ENCODE data around the gene AHCYL1. TPM values are rescaled to one million over a fixed set of nuclear protein-coding genes. Genes with fewer than 3 reads are reported as not detected.
A peak's percentile ranks its signal among the peaks of the same experiment; 100 is the strongest.

AHCYL1 gene
- total and polyA plus RNA-seq, 4 donors = 24.9 to 40.7 (median 30.3) TPM

DNA sequence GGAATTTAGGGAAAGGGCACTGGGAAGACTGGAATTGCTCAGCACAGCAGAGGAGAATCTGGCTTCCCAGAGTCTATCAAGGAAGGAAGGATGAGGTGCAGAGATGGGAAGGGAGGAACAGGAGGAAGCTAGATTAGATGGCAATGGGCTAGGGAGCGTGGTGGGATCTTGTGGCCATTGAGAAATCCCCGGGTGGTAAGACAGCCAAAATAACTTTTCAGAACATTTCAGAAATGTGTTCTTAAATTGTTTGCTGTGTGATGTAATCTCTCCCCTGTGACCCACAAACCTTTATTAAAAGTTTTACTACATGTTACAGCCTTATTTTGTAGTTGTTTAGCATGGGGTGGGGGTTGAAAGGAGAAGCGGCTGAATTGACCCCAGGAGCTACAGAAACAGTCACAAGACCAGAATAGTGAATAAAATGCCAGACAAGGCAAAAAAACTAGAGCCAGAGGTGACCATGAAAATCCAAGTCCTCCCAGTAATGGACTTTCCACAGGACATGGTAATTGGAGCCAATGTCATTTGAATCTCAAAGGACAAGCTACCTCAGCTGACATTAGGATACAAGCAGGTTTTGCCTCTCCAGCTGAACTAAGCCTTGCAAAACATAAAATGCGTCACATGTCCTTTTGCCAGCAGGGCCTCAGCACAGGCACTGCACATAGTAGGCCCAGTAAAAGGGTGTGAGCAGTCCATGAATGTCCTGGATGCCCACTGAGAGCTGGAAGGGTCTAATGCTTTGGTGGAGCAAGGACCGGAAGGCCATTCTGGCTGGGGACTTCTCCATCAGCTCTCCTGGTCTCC, 980 bp upstream of the AHCYL1 start:
- Histone ChIP-seq H3K27ac (ENCODE audit: low read depth in 1 of 2, low read length in 2 of 2) (peak overlapping the region; percentile 71 to 81), H3K4me3 (ENCODE audit: low read depth in 1 of 3, low read length in 3 of 3) (no peak overlapping the region), H3K9ac (ENCODE audit: low read depth in 1 of 2, low read length in 2 of 2) (no peak overlapping the region), H3K9me3 (ENCODE audit: control insufficient read depth in 4 of 4, low read length in 3 of 4) (peaks cover under 1 to 2% (median 1%) of the 10 kb centered on the region in 4 donors), H3K36me3 (ENCODE audit: control insufficient read depth in 4 of 4, insufficient read depth in 3 of 4, low read depth in 1 of 4, low read length in 3 of 4) (no peaks in the 10 kb centered on the region), H3K27me3 (ENCODE audit: control insufficient read depth in 4 of 4, insufficient read depth in 4 of 4, low read length in 3 of 4) (no peaks in the 10 kb centered on the region), H3K4me1 (ENCODE audit: control insufficient read depth in 4 of 4, insufficient read depth in 4 of 4, low read length in 3 of 4) (peaks cover 5 to 63% (median 54%) of the 10 kb centered on the region in 4 donors)
- DNase-seq (ENCODE audit: low spot score) = no peak
- WGBS = 25% methylated on average over 5 of the region's 5 CpGs
- TF ChIP-seq JUND (IDR thresholded peaks at IDR 0.05) (peak in 1 of 2 donors; percentile 42), RAD21 (IDR thresholded peaks at IDR 0.05) (no peak), YY1 (IDR thresholded peaks at IDR 0.05) (peak; percentile 31), SP1 (IDR thresholded peaks at IDR 0.05) (peak; percentile 84), HNF4A (conservative IDR thresholded peaks at IDR 0.05) (peak; percentile 63), GABPA (IDR thresholded peaks at IDR 0.05 in 1 of 2, conservative IDR thresholded peaks at IDR 0.05 in 1 of 2) (no peak), FOXA2 (IDR thresholded peaks at IDR 0.05) (no peak), FOXA1 (IDR thresholded peaks at IDR 0.05) (no peak), HNF4G (IDR thresholded peaks at IDR 0.05) (no peak), EGR1 (IDR thresholded peaks at IDR 0.05; ENCODE audit: low read depth in 2 of 2) (no peak), TAF1 (conservative IDR thresholded peaks at IDR 0.05) (no peak), NR2F2 (IDR thresholded peaks at IDR 0.05) (no peak), RXRA (IDR thresholded peaks at IDR 0.05) (peak; percentile 72)
- TF ChIP-seq, protein P1, sequence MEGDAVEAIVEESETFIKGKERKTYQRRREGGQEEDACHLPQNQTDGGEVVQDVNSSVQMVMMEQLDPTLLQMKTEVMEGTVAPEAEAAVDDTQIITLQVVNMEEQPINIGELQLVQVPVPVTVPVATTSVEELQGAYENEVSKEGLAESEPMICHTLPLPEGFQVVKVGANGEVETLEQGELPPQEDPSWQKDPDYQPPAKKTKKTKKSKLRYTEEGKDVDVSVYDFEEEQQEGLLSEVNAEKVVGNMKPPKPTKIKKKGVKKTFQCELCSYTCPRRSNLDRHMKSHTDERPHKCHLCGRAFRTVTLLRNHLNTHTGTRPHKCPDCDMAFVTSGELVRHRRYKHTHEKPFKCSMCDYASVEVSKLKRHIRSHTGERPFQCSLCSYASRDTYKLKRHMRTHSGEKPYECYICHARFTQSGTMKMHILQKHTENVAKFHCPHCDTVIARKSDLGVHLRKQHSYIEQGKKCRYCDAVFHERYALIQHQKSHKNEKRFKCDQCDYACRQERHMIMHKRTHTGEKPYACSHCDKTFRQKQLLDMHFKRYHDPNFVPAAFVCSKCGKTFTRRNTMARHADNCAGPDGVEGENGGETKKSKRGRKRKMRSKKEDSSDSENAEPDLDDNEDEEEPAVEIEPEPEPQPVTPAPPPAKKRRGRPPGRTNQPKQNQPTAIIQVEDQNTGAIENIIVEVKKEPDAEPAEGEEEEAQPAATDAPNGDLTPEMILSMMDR (IDR thresholded peaks at IDR 0.05; ENCODE audit: low read depth, low read length, missing input control) = no peak
- TF ChIP-seq, protein P2, sequence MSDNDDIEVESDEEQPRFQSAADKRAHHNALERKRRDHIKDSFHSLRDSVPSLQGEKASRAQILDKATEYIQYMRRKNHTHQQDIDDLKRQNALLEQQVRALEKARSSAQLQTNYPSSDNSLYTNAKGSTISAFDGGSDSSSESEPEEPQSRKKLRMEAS (IDR thresholded peaks at IDR 0.05) = no peak
- TF ChIP-seq, protein P3, sequence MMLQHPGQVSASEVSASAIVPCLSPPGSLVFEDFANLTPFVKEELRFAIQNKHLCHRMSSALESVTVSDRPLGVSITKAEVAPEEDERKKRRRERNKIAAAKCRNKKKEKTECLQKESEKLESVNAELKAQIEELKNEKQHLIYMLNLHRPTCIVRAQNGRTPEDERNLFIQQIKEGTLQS (IDR thresholded peaks at IDR 0.05) = no peak
- TF ChIP-seq, protein P4, sequence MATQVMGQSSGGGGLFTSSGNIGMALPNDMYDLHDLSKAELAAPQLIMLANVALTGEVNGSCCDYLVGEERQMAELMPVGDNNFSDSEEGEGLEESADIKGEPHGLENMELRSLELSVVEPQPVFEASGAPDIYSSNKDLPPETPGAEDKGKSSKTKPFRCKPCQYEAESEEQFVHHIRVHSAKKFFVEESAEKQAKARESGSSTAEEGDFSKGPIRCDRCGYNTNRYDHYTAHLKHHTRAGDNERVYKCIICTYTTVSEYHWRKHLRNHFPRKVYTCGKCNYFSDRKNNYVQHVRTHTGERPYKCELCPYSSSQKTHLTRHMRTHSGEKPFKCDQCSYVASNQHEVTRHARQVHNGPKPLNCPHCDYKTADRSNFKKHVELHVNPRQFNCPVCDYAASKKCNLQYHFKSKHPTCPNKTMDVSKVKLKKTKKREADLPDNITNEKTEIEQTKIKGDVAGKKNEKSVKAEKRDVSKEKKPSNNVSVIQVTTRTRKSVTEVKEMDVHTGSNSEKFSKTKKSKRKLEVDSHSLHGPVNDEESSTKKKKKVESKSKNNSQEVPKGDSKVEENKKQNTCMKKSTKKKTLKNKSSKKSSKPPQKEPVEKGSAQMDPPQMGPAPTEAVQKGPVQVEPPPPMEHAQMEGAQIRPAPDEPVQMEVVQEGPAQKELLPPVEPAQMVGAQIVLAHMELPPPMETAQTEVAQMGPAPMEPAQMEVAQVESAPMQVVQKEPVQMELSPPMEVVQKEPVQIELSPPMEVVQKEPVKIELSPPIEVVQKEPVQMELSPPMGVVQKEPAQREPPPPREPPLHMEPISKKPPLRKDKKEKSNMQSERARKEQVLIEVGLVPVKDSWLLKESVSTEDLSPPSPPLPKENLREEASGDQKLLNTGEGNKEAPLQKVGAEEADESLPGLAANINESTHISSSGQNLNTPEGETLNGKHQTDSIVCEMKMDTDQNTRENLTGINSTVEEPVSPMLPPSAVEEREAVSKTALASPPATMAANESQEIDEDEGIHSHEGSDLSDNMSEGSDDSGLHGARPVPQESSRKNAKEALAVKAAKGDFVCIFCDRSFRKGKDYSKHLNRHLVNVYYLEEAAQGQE (IDR thresholded peaks at IDR 0.05) = no peak
- TF ChIP-seq, protein P5, sequence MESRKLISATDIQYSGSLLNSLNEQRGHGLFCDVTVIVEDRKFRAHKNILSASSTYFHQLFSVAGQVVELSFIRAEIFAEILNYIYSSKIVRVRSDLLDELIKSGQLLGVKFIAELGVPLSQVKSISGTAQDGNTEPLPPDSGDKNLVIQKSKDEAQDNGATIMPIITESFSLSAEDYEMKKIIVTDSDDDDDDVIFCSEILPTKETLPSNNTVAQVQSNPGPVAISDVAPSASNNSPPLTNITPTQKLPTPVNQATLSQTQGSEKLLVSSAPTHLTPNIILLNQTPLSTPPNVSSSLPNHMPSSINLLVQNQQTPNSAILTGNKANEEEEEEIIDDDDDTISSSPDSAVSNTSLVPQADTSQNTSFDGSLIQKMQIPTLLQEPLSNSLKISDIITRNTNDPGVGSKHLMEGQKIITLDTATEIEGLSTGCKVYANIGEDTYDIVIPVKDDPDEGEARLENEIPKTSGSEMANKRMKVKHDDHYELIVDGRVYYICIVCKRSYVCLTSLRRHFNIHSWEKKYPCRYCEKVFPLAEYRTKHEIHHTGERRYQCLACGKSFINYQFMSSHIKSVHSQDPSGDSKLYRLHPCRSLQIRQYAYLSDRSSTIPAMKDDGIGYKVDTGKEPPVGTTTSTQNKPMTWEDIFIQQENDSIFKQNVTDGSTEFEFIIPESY (IDR thresholded peaks at IDR 0.05) = no peak
